Effector memory CD8-positive, alpha-beta T cell (primary cell): ENCODE results near the gene PCDHB13.
A peak's percentile ranks its signal among the peaks of the same experiment; 100 is the strongest.
"Not testable (repeated sequence)": the region's sequence is repeated elsewhere in the genome, so short reads cannot be mapped to it uniquely, and the experiment has no call there.

Experiments
- ATAC-seq: fragments of 150-1000 bp; cut with Tn5 transposase; replicated peaks from 2 replicates; pipeline ENCODE4 v1.10.0; 2021; ENCODE audit warnings: mild to moderate bottlenecking, moderate library complexity
- DNase-seq, 3 experiments: peaks; one replicate each; pipeline ENCODE4 v3.0.0; 2021
- H3K27ac Mint-ChIP-seq, 2 donors: one replicate each; pipeline ENCODE4 v1.8.0; 2022; ENCODE audit warnings: mild to moderate bottlenecking in 2 of 2, mixed read lengths in 2 of 2, moderate library complexity in 2 of 2
- H3K27me3 Mint-ChIP-seq, 2 donors: one replicate each; pipeline ENCODE4 v1.8.0; 2022; ENCODE audit warnings: mixed read lengths in 2 of 2
- H3K36me3 Mint-ChIP-seq: one replicate; pipeline ENCODE4 v1.8.0; 2022; ENCODE audit warnings: mild to moderate bottlenecking, moderate library complexity, mixed read lengths; ENCODE audit not compliant: insufficient read depth
- H3K4me1 Mint-ChIP-seq, 2 donors: one replicate each; pipeline ENCODE4 v1.8.0; 2022; ENCODE audit warnings: low read depth in 2 of 2, mixed read lengths in 2 of 2
- H3K4me3 Mint-ChIP-seq, 2 donors: one replicate each; pipeline ENCODE4 v1.8.0; 2022; ENCODE audit warnings: mild to moderate bottlenecking in 2 of 2, mixed read lengths in 2 of 2, moderate library complexity in 2 of 2
- H3K9me3 Mint-ChIP-seq, 2 donors: one replicate each; pipeline ENCODE4 v1.8.0; 2022; ENCODE audit warnings: mixed read lengths in 2 of 2

PCDHB13 gene

GRCh38 chr5:141216035-141216434 lies 2.3 kb downstream of the PCDHB13 start:
- peaks cover 32 to 42% of the 10 kb centered on the region in 2 donors for H3K27me3 Mint-ChIP-seq
- not testable (repeated sequence) for H3K9me3 Mint-ChIP-seq, H3K27ac Mint-ChIP-seq, DNase-seq, ATAC-seq, H3K4me3 Mint-ChIP-seq, H3K4me1 Mint-ChIP-seq, H3K36me3 Mint-ChIP-seq

DNA sequence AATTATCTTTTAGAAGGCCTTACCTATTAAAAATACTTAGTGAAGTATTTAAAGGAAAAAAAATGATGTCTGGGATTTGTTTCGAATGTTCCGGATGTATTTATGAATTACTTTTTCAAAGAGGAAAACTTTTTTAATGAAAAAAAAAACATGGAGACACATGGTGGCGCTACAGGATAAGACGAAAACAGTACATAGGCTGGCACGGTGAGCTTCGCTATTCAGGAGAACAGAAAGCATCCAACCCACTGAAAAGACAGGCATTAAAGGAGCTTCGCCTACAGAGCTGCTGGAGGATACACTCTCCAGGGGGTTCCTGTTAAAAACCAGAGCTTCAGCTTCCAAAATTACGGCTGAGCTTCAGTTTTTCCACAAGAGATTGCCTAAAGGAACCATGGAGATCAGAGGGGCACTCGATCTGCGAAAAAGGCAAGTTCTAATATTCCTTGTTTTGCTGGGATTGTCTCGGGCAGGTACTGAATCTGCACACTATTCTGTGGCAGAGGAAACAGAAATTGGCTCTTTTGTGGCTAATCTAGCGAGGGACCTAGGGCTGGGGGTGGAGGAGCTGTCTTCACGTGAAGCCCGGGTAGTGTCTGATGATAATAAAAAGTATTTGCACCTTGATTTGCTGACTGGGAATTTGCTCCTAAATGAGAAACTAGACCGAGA lies 9.5 kb downstream of the PCDHB13 start, which contains the start of gene PCDHB14:
Gene PCDHB14 (plus strand): TSS at position 232 of the 672 bp plus-strand sequence. CDS start 163 bp downstream, at position 395.
- H3K4me1 Mint-ChIP-seq = no peaks in the 10 kb centered on the region
- H3K36me3 Mint-ChIP-seq = no peaks in the 10 kb centered on the region
- H3K27me3 Mint-ChIP-seq = peaks cover 36 to 58% of the 10 kb centered on the region in 2 donors
- H3K4me3 Mint-ChIP-seq = peak within 1 kb of the TSS; percentile 25 to 34
- ATAC-seq = no peak
- H3K9me3 Mint-ChIP-seq = no peaks in the 10 kb centered on the region
- DNase-seq = no peak
- H3K27ac Mint-ChIP-seq = no peak within 1 kb of the TSS

GRCh38 chr5:141224844-141225243 lies 11.1 kb downstream of the PCDHB13 start:
- not testable (repeated sequence) for H3K27ac Mint-ChIP-seq, H3K4me1 Mint-ChIP-seq, H3K36me3 Mint-ChIP-seq, DNase-seq, H3K9me3 Mint-ChIP-seq, ATAC-seq, H3K4me3 Mint-ChIP-seq
- H3K27me3 Mint-ChIP-seq = peaks cover 37 to 42% of the 10 kb centered on the region in 2 donors

- H3K4me1 Mint-ChIP-seq = not testable (repeated sequence)
Observed at GRCh38 chr5:141225421-141225820, 11.7 kb downstream of the PCDHB13 start.

GRCh38 chr5:141234109-141234667 lies 20.5 kb downstream of the PCDHB13 start:
- H3K9me3 Mint-ChIP-seq = peaks cover 4 to 6% of the 10 kb centered on the region in 2 donors
- H3K27ac Mint-ChIP-seq = no peak overlapping the region
- H3K27me3 Mint-ChIP-seq = peaks cover 31 to 33% of the 10 kb centered on the region in 2 donors

More at GRCh38 chr5:141225421-141225820, 11.7 kb downstream of the PCDHB13 start:
- H3K36me3 Mint-ChIP-seq, H3K4me3 Mint-ChIP-seq, ATAC-seq, DNase-seq, H3K27ac Mint-ChIP-seq, H3K9me3 Mint-ChIP-seq: not testable (repeated sequence)
- peaks cover 32 to 37% of the 10 kb centered on the region in 2 donors for H3K27me3 Mint-ChIP-seq

GRCh38 chr5:141235922-141236321 lies 22.2 kb downstream of the PCDHB13 start:
- ATAC-seq, H3K4me3 Mint-ChIP-seq: not testable (repeated sequence)
- peaks cover 37 to 50% of the 10 kb centered on the region in 2 donors for H3K27me3 Mint-ChIP-seq

More at GRCh38 chr5:141234109-141234667, 20.5 kb downstream of the PCDHB13 start:
- no peak for DNase-seq
- Mint-ChIP-seq H3K36me3 (no peaks in the 10 kb centered on the region), H3K4me1 (peaks cover 0 to 2% of the 10 kb centered on the region in 2 donors), H3K4me3 (no peak overlapping the region)
- no peak for ATAC-seq

GRCh38 chr5:141236516-141237313 lies 23.0 kb downstream of the PCDHB13 start:
- no peak for ATAC-seq
- Mint-ChIP-seq H3K27ac (no peak overlapping the region), H3K27me3 (peaks cover 37 to 58% of the 10 kb centered on the region in 2 donors)

More at GRCh38 chr5:141235922-141236321, 22.2 kb downstream of the PCDHB13 start:
- H3K36me3 Mint-ChIP-seq, H3K4me1 Mint-ChIP-seq, DNase-seq, H3K27ac Mint-ChIP-seq, H3K9me3 Mint-ChIP-seq: not testable (repeated sequence)

GRCh38 chr5:141241496-141241895 lies 27.8 kb downstream of the PCDHB13 start:
- Mint-ChIP-seq H3K27ac (no peak overlapping the region), H3K4me1 (peaks cover 0 to 3% of the 10 kb centered on the region in 2 donors), H3K27me3 (peaks cover 30 to 68% of the 10 kb centered on the region in 2 donors), H3K36me3 (no peaks in the 10 kb centered on the region), H3K9me3 (peaks cover 10 to 14% of the 10 kb centered on the region in 2 donors), H3K4me3 (no peak overlapping the region)
- no peak for DNase-seq
- no peak for ATAC-seq

More at GRCh38 chr5:141236516-141237313, 23.0 kb downstream of the PCDHB13 start:
- DNase-seq = no peak
- Mint-ChIP-seq H3K4me3 (no peak overlapping the region), H3K36me3 (no peaks in the 10 kb centered on the region), H3K9me3 (peaks cover 4 to 7% of the 10 kb centered on the region in 2 donors), H3K4me1 (peaks cover 0 to 2% of the 10 kb centered on the region in 2 donors)

DNA sequence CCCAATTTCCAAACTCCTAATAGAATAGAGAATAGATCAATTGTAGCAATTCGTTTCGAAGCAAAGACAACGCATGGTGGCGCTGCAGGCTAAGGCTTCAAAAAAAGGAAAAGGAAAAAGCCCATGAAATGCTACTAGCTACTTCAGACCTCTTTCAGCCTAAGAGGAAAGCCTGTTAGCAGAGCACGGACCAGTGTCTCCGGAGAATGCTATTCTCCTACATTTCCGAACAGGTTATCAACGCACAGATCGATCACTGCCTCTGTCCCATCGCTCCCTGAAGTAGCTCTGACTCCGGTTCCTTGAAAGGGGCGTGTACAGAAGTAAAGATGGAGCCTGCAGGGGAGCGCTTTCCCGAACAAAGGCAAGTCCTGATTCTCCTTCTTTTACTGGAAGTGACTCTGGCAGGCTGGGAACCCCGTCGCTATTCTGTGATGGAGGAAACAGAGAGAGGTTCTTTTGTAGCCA lies 31.6 kb downstream of the PCDHB13 start, which contains the start of gene PCDHB15:
Gene PCDHB15 (plus strand): TSS at position 146 of the 468 bp plus-strand sequence. CDS start 184 bp downstream, at position 330.
- no peak within 1 kb of the TSS for H3K27ac Mint-ChIP-seq
- peak within 1 kb of the TSS; percentile 46 to 55 for H3K4me3 Mint-ChIP-seq
- DNase-seq (peak in 2 of 3 experiments; percentile 8 to 13), ATAC-seq (no peak)
- peaks cover 13 to 40% of the 10 kb centered on the region in 2 donors for H3K27me3 Mint-ChIP-seq
- H3K4me1 Mint-ChIP-seq = peaks cover 0 to 3% of the 10 kb centered on the region in 2 donors
- peaks cover 13 to 29% of the 10 kb centered on the region in 2 donors for H3K9me3 Mint-ChIP-seq
- H3K36me3 Mint-ChIP-seq = no peaks in the 10 kb centered on the region

- H3K27ac Mint-ChIP-seq, DNase-seq, ATAC-seq, H3K36me3 Mint-ChIP-seq, H3K4me3 Mint-ChIP-seq, H3K4me1 Mint-ChIP-seq: not testable (repeated sequence)
- Mint-ChIP-seq H3K27me3 (peaks cover 13 to 24% of the 10 kb centered on the region in 2 donors), H3K9me3 (peaks cover 13 to 26% of the 10 kb centered on the region in 2 donors)
Observed at GRCh38 chr5:141246971-141247370, 33.3 kb downstream of the PCDHB13 start.

GRCh38 chr5:141247434-141247833 lies 33.7 kb downstream of the PCDHB13 start:
- not testable (repeated sequence) for H3K4me1 Mint-ChIP-seq, DNase-seq, ATAC-seq, H3K27ac Mint-ChIP-seq, H3K4me3 Mint-ChIP-seq, H3K36me3 Mint-ChIP-seq
- H3K27me3 Mint-ChIP-seq = peaks cover 13 to 20% of the 10 kb centered on the region in 2 donors
- peaks cover 13 to 23% of the 10 kb centered on the region in 2 donors for H3K9me3 Mint-ChIP-seq

GRCh38 chr5:141250576-141250975 lies 36.9 kb downstream of the PCDHB13 start:
- Mint-ChIP-seq H3K36me3 (no peaks in the 10 kb centered on the region), H3K27ac (no peak overlapping the region), H3K9me3 (peaks cover 9 to 26% of the 10 kb centered on the region in 2 donors), H3K4me1 (no peaks in the 10 kb centered on the region), H3K4me3 (no peak overlapping the region), H3K27me3 (no peaks in the 10 kb centered on the region)
- ATAC-seq (no peak), DNase-seq (no peak)

- Mint-ChIP-seq H3K4me3 (no peak overlapping the region), H3K27ac (no peak overlapping the region), H3K9me3 (peaks cover 4 to 22% of the 10 kb centered on the region in 2 donors), H3K27me3 (no peaks in the 10 kb centered on the region), H3K36me3 (no peaks in the 10 kb centered on the region), H3K4me1 (no peaks in the 10 kb centered on the region)
- no peak for ATAC-seq
- DNase-seq = no peak
Observed at GRCh38 chr5:141258464-141258863, 44.7 kb downstream of the PCDHB13 start.
